Measurements from ENCODE around the gene TRIM2.

- no peak for TF ChIP-seq CTCF (IDR thresholded peaks at IDR 0.05)
- no peak for TF ChIP-seq POLR2A (IDR thresholded peaks at IDR 0.05)
Observed at GRCh38 chr4:153270361-153270760, 66.1 kb downstream of the TRIM2 start.

Data from tibial nerve (tissue), 3 donors.